WI38 (cell line): Measurements from ENCODE around the gene SLC8B1.

Experiments used
- H3K4me3 ChIP-seq: 2 replicates; pipeline ENCODE4 v1.5.1; 2011; ENCODE audit warnings: low read depth, mild to moderate bottlenecking, control low read depth, low read length
- CTCF ChIP-seq: IDR thresholded peaks from 2 replicates; pipeline ENCODE4 v1.5.1; 2012; ENCODE audit warnings: low read depth, mild to moderate bottlenecking, control low read depth, low read length

Gene SLC8B1

DNA sequence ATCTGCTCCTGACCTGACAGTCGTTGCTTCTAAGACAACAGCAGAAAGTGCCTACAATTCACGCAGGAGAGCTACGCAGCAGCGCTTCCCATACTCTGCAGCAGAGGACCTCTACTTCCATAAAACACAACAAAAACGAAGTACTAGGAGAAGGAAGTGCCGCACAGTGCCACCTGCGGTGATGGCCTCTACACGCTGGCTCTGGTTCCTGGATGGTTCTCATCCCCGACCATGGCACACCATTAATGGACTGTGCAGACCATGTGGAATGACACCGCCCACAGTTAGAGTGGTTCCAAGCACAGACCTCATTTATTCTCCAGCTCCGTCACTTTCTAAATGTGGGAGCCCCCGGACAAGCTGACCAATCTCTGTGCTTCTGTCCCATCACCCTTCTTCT lies 85.4 kb downstream of the SLC8B1 start:
- TF ChIP-seq CTCF: no peak
- no peak overlapping the region for H3K4me3 ChIP-seq

- TF ChIP-seq CTCF: no peak
Observed at GRCh38 chr12:113248842-113249435, 86.0 kb downstream of the SLC8B1 start.

More at GRCh38 chr12:113248842-113249435, 86.0 kb downstream of the SLC8B1 start:
- no peak overlapping the region for H3K4me3 ChIP-seq
